Kidney epithelial cell (primary cell): ENCODE data around the gene ZNF101. TPM values are rescaled to one million over a fixed set of nuclear protein-coding genes. Genes with fewer than 3 reads are reported as not detected.

Experiments
- DNase-seq: peaks from one replicate; pipeline ENCODE4 v3.0.0-alpha.2; 2010; ENCODE audit warnings: low read depth
- H3K27me3 ChIP-seq: 2 replicates; pipeline ENCODE4 v1.6.0; 2011; ENCODE audit warnings: low read length; ENCODE audit not compliant: control insufficient read depth, insufficient read depth
- H3K36me3 ChIP-seq: 2 replicates; pipeline ENCODE4 v1.5.1; 2011; ENCODE audit warnings: low read length; ENCODE audit not compliant: control insufficient read depth, insufficient read depth
- H3K4me3 ChIP-seq: 2 replicates; pipeline ENCODE4 v1.5.1; 2011; ENCODE audit warnings: low read depth, mild to moderate bottlenecking, control low read depth, low read length
- total RNA-seq: library from RNA; depleted of rRNA; stranded (reverse); fragments of >200 nt; gene quantifications from 2 replicates; pipeline ENCODE4 v1.2.3, GENCODE V29; 2015
- TF ChIP-seq, protein P1 (sequence below): IDR thresholded peaks from 2 replicates; pipeline ENCODE4 v1.5.1; 2011; ENCODE audit warnings: mild to moderate bottlenecking, moderate library complexity, low read length, control low read depth, inconsistent platforms; ENCODE audit not compliant: insufficient read depth, poor library complexity, severe bottlenecking

Gene ZNF101
- total RNA-seq, 1 donor from 2014 or later = 5.3 TPM

GRCh38 chr19:19644054-19644388 is 24.6 kb upstream of the ZNF101 start:
- no peak for DNase-seq
- Histone ChIP-seq H3K4me3 (no peak overlapping the region), H3K27me3 (no peaks in the 10 kb centered on the region), H3K36me3 (peaks cover 2% of the 10 kb centered on the region)
- TF ChIP-seq, protein P1, sequence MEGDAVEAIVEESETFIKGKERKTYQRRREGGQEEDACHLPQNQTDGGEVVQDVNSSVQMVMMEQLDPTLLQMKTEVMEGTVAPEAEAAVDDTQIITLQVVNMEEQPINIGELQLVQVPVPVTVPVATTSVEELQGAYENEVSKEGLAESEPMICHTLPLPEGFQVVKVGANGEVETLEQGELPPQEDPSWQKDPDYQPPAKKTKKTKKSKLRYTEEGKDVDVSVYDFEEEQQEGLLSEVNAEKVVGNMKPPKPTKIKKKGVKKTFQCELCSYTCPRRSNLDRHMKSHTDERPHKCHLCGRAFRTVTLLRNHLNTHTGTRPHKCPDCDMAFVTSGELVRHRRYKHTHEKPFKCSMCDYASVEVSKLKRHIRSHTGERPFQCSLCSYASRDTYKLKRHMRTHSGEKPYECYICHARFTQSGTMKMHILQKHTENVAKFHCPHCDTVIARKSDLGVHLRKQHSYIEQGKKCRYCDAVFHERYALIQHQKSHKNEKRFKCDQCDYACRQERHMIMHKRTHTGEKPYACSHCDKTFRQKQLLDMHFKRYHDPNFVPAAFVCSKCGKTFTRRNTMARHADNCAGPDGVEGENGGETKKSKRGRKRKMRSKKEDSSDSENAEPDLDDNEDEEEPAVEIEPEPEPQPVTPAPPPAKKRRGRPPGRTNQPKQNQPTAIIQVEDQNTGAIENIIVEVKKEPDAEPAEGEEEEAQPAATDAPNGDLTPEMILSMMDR = no peak

DNA sequence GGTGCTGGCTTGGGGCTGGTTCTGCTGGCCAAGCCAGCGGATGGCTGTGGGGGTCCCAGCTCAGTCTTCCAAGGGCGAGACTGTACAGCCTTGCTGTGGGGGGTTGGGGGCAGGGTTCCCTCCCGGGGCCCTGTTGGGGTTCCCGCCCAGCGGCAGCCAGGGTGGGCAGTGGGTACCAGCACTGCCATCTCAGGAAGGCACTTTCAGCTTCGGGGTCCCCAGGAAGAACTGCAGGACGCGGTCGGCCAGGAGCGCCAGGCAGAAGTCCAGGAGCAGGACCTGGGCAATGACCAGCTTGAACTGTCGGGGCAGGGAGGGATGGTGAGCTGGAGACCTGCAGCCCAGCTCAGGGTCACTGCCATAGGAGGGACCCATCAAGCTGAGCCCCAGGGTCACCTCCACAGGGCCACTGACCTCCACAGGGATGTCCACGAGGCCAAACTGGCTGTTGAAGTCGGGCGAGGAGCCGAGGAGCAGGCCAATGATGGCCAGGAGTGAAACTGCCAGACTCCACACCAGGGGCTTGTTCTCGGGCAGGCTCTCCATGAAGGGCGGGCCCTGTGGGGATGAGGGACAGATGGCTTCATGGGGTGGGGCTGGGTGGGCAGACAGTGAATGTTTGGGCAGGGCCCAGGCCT is 23.3 kb upstream of the ZNF101 start:
- peaks cover 3% of the 10 kb centered on the region for H3K36me3 ChIP-seq
- H3K4me3 ChIP-seq = no peak overlapping the region
- no peak for DNase-seq
- TF ChIP-seq, protein P1 = no peak
- no peaks in the 10 kb centered on the region for H3K27me3 ChIP-seq

- Histone ChIP-seq H3K4me3 (no peak overlapping the region), H3K27me3 (no peaks in the 10 kb centered on the region), H3K36me3 (peaks cover 3% of the 10 kb centered on the region)
- TF ChIP-seq, protein P1 = no peak
- no peak for DNase-seq
Measured at GRCh38 chr19:19647037-19647835, 21.4 kb upstream of the ZNF101 start.

GRCh38 chr19:19649155-19649554 is 19.5 kb upstream of the ZNF101 start:
- TF ChIP-seq, protein P1 = no peak
- DNase-seq = no peak
- Histone ChIP-seq H3K36me3 (peaks cover 6% of the 10 kb centered on the region), H3K27me3 (no peaks in the 10 kb centered on the region), H3K4me3 (no peak overlapping the region)

DNA sequence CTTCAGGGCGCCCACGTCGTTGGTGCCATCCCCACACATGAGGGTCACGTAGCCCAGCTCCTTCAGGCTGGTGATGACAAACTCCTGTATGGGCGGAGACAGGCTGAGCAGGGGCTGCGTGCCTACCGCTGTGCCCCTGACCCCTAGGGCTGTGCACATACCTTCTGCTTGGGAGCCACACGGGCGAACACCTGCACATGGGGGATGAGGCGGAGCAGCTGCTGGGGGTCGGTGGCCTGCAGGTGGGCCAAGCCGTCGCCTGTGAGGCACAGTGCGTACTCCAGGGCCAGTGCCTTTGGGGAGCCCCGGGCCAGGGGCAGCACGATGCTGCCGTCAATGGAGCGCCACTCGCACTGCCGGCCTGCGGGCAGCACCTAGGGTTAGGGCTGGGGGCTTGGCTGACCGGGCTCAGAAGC is 19.1 kb upstream of the ZNF101 start:
- no peak overlapping the region for H3K4me3 ChIP-seq
- peaks cover 6% of the 10 kb centered on the region for H3K36me3 ChIP-seq
- no peak for DNase-seq
- no peaks in the 10 kb centered on the region for H3K27me3 ChIP-seq
- TF ChIP-seq, protein P1 = no peak
